GM23248 (cell line): ENCODE results near the gene TMEM100. TPM values are rescaled to one million over a fixed set of nuclear protein-coding genes. Genes with fewer than 3 reads are reported as not detected.

Experiments
- DNase-seq: peaks from one replicate; pipeline ENCODE4 v3.0.0-alpha.2; 2015
- H2AFZ ChIP-seq: fragments of 200-600 bp; sonication (generic); 2 replicates; pipeline ENCODE4 v1.6.1; 2016; ENCODE audit warnings: antibody characterized with exemption
- H3F3A ChIP-seq: fragments of 200-600 bp; sonication (generic); 2 replicates; pipeline ENCODE4 v1.6.1; 2016; ENCODE audit warnings: mild to moderate bottlenecking, antibody characterized with exemption, mixed run types; ENCODE audit not compliant: insufficient read depth
- H3K27ac ChIP-seq: fragments of 200-600 bp; sonication (generic); 2 replicates; pipeline ENCODE4 v1.5.1; 2016; ENCODE audit warnings: mild to moderate bottlenecking
- H3K27me3 ChIP-seq: fragments of 200-600 bp; sonication (generic); replicated peaks from 2 replicates; pipeline ENCODE4 v1.6.1; 2016; ENCODE audit warnings: mild to moderate bottlenecking; ENCODE audit not compliant: insufficient read depth
- H3K36me3 ChIP-seq: fragments of 200-600 bp; sonication (generic); 2 replicates; pipeline ENCODE4 v1.6.1; 2016; ENCODE audit warnings: low read depth, mild to moderate bottlenecking
- H3K4me1 ChIP-seq: fragments of 200-600 bp; sonication (generic); 2 replicates; pipeline ENCODE4 v1.6.1; 2016; ENCODE audit warnings: mild to moderate bottlenecking; ENCODE audit not compliant: insufficient read depth
- H3K4me2 ChIP-seq: fragments of 200-600 bp; sonication (generic); one replicate; pipeline ENCODE4 v1.6.1; 2016; ENCODE audit warnings: mild to moderate bottlenecking; ENCODE audit not compliant: unreplicated experiment
- H3K4me3 ChIP-seq: fragments of 200-600 bp; sonication (generic); 2 replicates; pipeline ENCODE4 v1.5.1; 2016; ENCODE audit warnings: mild to moderate bottlenecking
- H3K79me2 ChIP-seq: fragments of 200-600 bp; sonication (generic); 2 replicates; pipeline ENCODE4 v1.6.1; 2016; ENCODE audit warnings: mild to moderate bottlenecking; ENCODE audit not compliant: insufficient read depth
- H3K9ac ChIP-seq: fragments of 200-600 bp; sonication (generic); 2 replicates; pipeline ENCODE4 v1.6.1; 2016; ENCODE audit warnings: mild to moderate bottlenecking
- H3K9me2 ChIP-seq: fragments of 200-600 bp; sonication (generic); 2 replicates; pipeline ENCODE4 v1.6.1; 2016; ENCODE audit warnings: mixed run types, mild to moderate bottlenecking, moderate library complexity; ENCODE audit not compliant: insufficient read depth
- H3K9me3 ChIP-seq: fragments of 200-600 bp; sonication (generic); one replicate; pipeline ENCODE4 v1.6.1; 2017; ENCODE audit warnings: low read depth
- H4K20me1 ChIP-seq: fragments of 200-600 bp; sonication (generic); 2 replicates; pipeline ENCODE4 v1.6.0; 2016; ENCODE audit not compliant: insufficient read depth
- EZH2 ChIP-seq: fragments of 200-600 bp; sonication (generic); IDR thresholded peaks from 2 replicates; pipeline ENCODE4 v1.6.1; 2018; ENCODE audit warnings: antibody characterized with exemption, mild to moderate bottlenecking; ENCODE audit not compliant: insufficient read depth, poor library complexity, severe bottlenecking
- EZH2phosphoT487 ChIP-seq: fragments of 200-600 bp; sonication (generic); IDR thresholded peaks from 2 replicates; pipeline ENCODE4 v1.6.1; 2018; ENCODE audit warnings: antibody characterized with exemption, moderate library complexity, mild to moderate bottlenecking, low read depth; ENCODE audit not compliant: insufficient read depth
- WGBS, 2 experiments: methylation state at CpG; one replicate each; pipeline ENCODE4 v1.1.6; 2015 to 2017; ENCODE audit warnings: low lambda C conversion rate in 2 of 2, low coverage in 1 of 2; ENCODE audit errors: missing lambda C conversion rate in 2 of 2; 5-methylcytosine and 5-hydroxymethylcytosine counted together
- in situ Hi-C: fragments of 300-500 bp; cut with MboI; formaldehyde crosslinking; loops from 2 replicates; pipeline ENCODE4 v1.15.0; 2020
- polyA plus RNA-seq: library from polyadenylated mRNA; unstranded; fragments of >200 nt; fragmentation: Nextera tagmentation; extraction: Ambion mirVana; gene quantifications from 2 replicates; pipeline ENCODE4 v1.2.1, GENCODE V29; 2016
- total RNA-seq: library from RNA; depleted of rRNA; stranded (reverse); fragments of >200 nt; shearing (Covaris generic); gene quantifications from 2 replicates; pipeline ENCODE4 v1.2.3, GENCODE V29; 2014

Gene TMEM100
- total and polyA plus RNA-seq, 2 experiments from 2014 or later = 0.18 TPM; not detected in 1

- no peak for TF ChIP-seq EZH2phosphoT487
- TF ChIP-seq EZH2 = no peak
- in situ Hi-C loops = no loop called here
- Histone ChIP-seq H2AFZ (no peak overlapping the region), H3K4me3 (no peak overlapping the region), H3K27me3 (no peaks in the 10 kb centered on the region), H3F3A (no peaks in the 10 kb centered on the region), H3K79me2 (no peaks in the 10 kb centered on the region), H3K9ac (no peak overlapping the region), H3K36me3 (no peaks in the 10 kb centered on the region), H3K4me2 (no peak overlapping the region), H4K20me1 (no peaks in the 10 kb centered on the region), H3K4me1 (no peaks in the 10 kb centered on the region), H3K9me3 (no peaks in the 10 kb centered on the region), H3K27ac (no peak overlapping the region), H3K9me2 (no peaks in the 10 kb centered on the region)
- DNase-seq = no peak
- WGBS, 2 experiments = 23 to 36% methylated on average over 2 of the region's 2 CpGs
These were observed 35.6 kb downstream of the TMEM100 start for GRCh38 chr17:55687037-55687436.

DNA sequence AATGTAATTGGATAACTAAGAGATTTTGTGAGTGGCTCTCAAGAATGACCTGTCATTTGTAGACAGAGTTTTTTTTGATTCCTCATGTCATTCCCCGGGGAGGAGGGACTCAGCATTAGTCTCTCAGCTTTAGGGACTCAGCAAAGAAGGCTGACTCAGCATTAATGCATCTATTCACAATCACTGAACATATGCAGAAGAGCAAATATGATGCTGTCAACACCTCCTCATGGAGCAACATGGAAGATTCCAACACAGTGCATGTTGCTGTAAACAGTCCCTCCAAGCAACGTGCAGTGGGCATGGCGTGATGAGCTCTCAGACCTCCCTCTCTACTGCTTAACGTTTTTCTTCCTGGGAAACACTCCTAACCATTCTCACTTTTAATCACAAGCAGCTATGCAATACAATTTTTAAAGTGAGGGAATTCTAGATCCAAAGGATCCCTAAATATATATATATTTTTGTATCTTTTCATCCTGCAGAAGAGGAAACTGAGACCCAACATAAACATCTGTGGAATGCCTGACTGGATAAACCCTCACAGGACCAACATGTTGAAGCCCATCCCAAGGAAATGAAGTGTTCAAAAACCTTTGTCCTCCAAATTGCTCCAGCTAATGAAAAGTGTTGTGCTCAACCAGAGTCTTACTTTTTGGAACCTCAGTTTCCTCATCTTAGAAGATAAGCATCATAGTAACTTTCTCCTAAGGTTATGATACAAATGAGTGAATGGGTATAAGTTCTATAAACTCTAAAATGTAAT lies 38.9 kb downstream of the TMEM100 start:
- no peak for DNase-seq
- H3K27ac ChIP-seq = no peak overlapping the region
- TF ChIP-seq EZH2 (no peak), EZH2phosphoT487 (no peak)

GRCh38 chr17:55681342-55681700 lies 41.3 kb downstream of the TMEM100 start:
- 37 to 84% methylated on average over 1 of the region's 1 CpG for WGBS, 2 experiments
- DNase-seq = no peak
- H3K36me3 ChIP-seq = no peaks in the 10 kb centered on the region
- no peaks in the 10 kb centered on the region for H3K79me2 ChIP-seq
- no peak overlapping the region for H3K27ac ChIP-seq
- no peaks in the 10 kb centered on the region for H3F3A ChIP-seq
- H3K9ac ChIP-seq = no peak overlapping the region
- H3K9me2 ChIP-seq = no peaks in the 10 kb centered on the region
- no peaks in the 10 kb centered on the region for H3K4me1 ChIP-seq
- no peaks in the 10 kb centered on the region for H3K27me3 ChIP-seq
- H4K20me1 ChIP-seq = no peaks in the 10 kb centered on the region
- no peak overlapping the region for H3K4me3 ChIP-seq
- in situ Hi-C loops = no loop called here
- no peak overlapping the region for H2AFZ ChIP-seq
- no peaks in the 10 kb centered on the region for H3K9me3 ChIP-seq
- TF ChIP-seq EZH2phosphoT487 (no peak), EZH2 (no peak)
- no peak overlapping the region for H3K4me2 ChIP-seq

More for the DNA sequence above, 38.9 kb downstream of the TMEM100 start:
- WGBS, 2 experiments = 20 to 21% methylated on average over 4 of the region's 4 CpGs
- no peaks in the 10 kb centered on the region for H3K79me2 ChIP-seq
- H3K9me3 ChIP-seq = no peaks in the 10 kb centered on the region
- no peak overlapping the region for H3K4me3 ChIP-seq
- H3K9me2 ChIP-seq = no peaks in the 10 kb centered on the region
- H3F3A ChIP-seq = no peaks in the 10 kb centered on the region
- no peak overlapping the region for H3K9ac ChIP-seq
- no peaks in the 10 kb centered on the region for H4K20me1 ChIP-seq
- H3K4me2 ChIP-seq = no peak overlapping the region
- H2AFZ ChIP-seq = no peak overlapping the region
- no peaks in the 10 kb centered on the region for H3K36me3 ChIP-seq
- H3K27me3 ChIP-seq = no peaks in the 10 kb centered on the region
- in situ Hi-C loops = no loop called here
- H3K4me1 ChIP-seq = no peaks in the 10 kb centered on the region

DNA sequence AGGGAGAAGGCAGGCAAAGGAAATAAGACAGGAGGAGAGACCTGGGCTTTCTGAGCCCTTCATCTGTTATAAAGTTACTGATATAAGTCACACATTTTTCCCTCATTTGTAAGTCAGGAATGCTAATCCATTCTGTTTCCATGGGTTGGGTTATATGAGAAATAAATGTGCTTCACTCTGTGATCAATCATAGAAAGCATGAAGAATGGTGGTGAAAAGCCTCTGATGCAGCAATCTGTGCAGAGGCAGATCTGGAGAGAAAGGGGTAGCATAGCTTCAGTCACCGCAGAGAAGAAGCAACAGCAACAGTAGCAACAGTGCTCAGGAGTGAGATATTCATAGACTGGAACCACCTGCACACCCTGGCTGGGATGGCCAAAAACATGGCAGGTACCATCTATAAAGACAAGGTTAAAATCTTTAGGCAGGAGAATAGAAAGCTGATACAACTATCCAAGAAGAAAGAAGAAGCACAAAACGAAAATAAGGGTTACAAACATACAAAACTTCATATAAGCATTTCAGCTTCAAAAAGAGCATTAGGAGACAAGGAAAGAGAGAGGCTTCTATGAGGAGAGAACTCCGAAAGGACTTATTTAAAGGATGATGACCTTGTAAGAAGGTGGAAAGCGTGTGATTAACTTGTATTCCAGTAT lies 41.9 kb downstream of the TMEM100 start:
- 38 to 46% methylated on average over 4 of the region's 4 CpGs for WGBS, 2 experiments
- no peaks in the 10 kb centered on the region for H3K27me3 ChIP-seq
- H3K9me2 ChIP-seq = no peaks in the 10 kb centered on the region
- H3K9me3 ChIP-seq = no peaks in the 10 kb centered on the region
- no peak overlapping the region for H2AFZ ChIP-seq
- H3K36me3 ChIP-seq = no peaks in the 10 kb centered on the region
- H4K20me1 ChIP-seq = no peaks in the 10 kb centered on the region
- H3K4me1 ChIP-seq = no peaks in the 10 kb centered on the region
- no peak overlapping the region for H3K4me3 ChIP-seq
- H3K27ac ChIP-seq = no peak overlapping the region
- in situ Hi-C loops = no loop called here
- H3K9ac ChIP-seq = no peak overlapping the region
- no peak for TF ChIP-seq EZH2
- H3K4me2 ChIP-seq = no peak overlapping the region
- H3K79me2 ChIP-seq = no peaks in the 10 kb centered on the region
- H3F3A ChIP-seq = no peaks in the 10 kb centered on the region
- no peak for DNase-seq
